CD8-positive, alpha-beta memory T cell (primary cell): ENCODE measurements around the gene SCLT1. TPM values are rescaled to one million over a fixed set of nuclear protein-coding genes. Genes with fewer than 3 reads are reported as not detected.
A peak's percentile ranks its signal among the peaks of the same experiment; 100 is the strongest.

Experiments used
- CTCF ChIA-PET: fragments of 350-600 bp; sonication (Branson Sonifier 250); formaldehyde crosslinking; loops from one replicate; lab custom pipeline; 2021; ENCODE audit warnings: antibody characterized with exemption; lab: Charles Lee
- POLR2A ChIA-PET: fragments of 350-600 bp; sonication (Branson Sonifier 250); formaldehyde crosslinking; loops from one replicate; lab custom pipeline; 2021; ENCODE audit warnings: antibody characterized with exemption; lab: Charles Lee
- DNase-seq, 5 donors: peaks; one replicate each; pipeline versions ENCODE4 v3.0.0 to v3.0.0-alpha.2; 2020 to 2022; ENCODE audit warnings: mixed read lengths in 1 of 5
- H3K27ac ChIP-seq: one replicate; pipeline ENCODE4 v1.7.0; 2013; ENCODE audit warnings: low read depth, mild to moderate bottlenecking, low read length, moderate library complexity
- H3K27me3 ChIP-seq: 2 replicates; pipeline ENCODE4 v1.7.0; 2013; ENCODE audit warnings: low read length, mild to moderate bottlenecking; ENCODE audit not compliant: insufficient read depth, poor library complexity, severe bottlenecking
- H3K36me3 ChIP-seq: 2 replicates; pipeline ENCODE4 v1.7.0; 2013; ENCODE audit warnings: mild to moderate bottlenecking, low read length, moderate library complexity; ENCODE audit not compliant: insufficient read depth
- H3K4me1 ChIP-seq: 2 replicates; pipeline ENCODE4 v1.7.0; 2013; ENCODE audit warnings: mild to moderate bottlenecking, low read length, moderate library complexity; ENCODE audit not compliant: insufficient read depth
- H3K4me3 ChIP-seq: 2 replicates; pipeline ENCODE4 v1.7.0; 2013; ENCODE audit warnings: mild to moderate bottlenecking, low read length
- H3K9me3 ChIP-seq: 2 replicates; pipeline ENCODE4 v1.7.0; 2013; ENCODE audit warnings: mild to moderate bottlenecking, low read length
- H3K27ac Mint-ChIP-seq, 8 donors: one replicate each; pipeline ENCODE4 v1.8.0; 2020 to 2021; ENCODE audit warnings: mixed read lengths in 8 of 8, mild to moderate bottlenecking in 6 of 8, inconsistent platforms in 3 of 8, moderate library complexity in 3 of 8
- H3K27me3 Mint-ChIP-seq, 2 donors: one replicate each; pipeline ENCODE4 v1.8.0; 2020 to 2021; ENCODE audit warnings: mixed read lengths in 2 of 2, mild to moderate bottlenecking in 1 of 2, moderate library complexity in 1 of 2
- H3K36me3 Mint-ChIP-seq, 3 donors: one replicate each; pipeline ENCODE4 v1.8.0; 2020 to 2021; ENCODE audit warnings: mixed read lengths in 3 of 3, inconsistent platforms in 1 of 3, mild to moderate bottlenecking in 1 of 3
- H3K4me1 Mint-ChIP-seq, 3 donors: one replicate each; pipeline ENCODE4 v1.8.0; 2020 to 2021; ENCODE audit warnings: mixed read lengths in 3 of 3, inconsistent platforms in 1 of 3, mild to moderate bottlenecking in 1 of 3
- H3K4me3 Mint-ChIP-seq, 7 donors: one replicate each; pipeline ENCODE4 v1.8.0; 2020 to 2021; ENCODE audit warnings: mixed read lengths in 7 of 7, mild to moderate bottlenecking in 6 of 7, moderate library complexity in 4 of 7, inconsistent platforms in 2 of 7
- H3K9me3 Mint-ChIP-seq, 5 donors: one replicate each; pipeline ENCODE4 v1.8.0; 2020 to 2022; ENCODE audit warnings: mixed read lengths in 5 of 5, mild to moderate bottlenecking in 3 of 5, moderate library complexity in 2 of 5, inconsistent platforms in 1 of 5
- polyA plus RNA-seq: library from polyadenylated mRNA; unstranded; fragments of 300-500 nt; fragmentation: Illumina TruSeq; gene quantifications from one replicate; pipeline ENCODE4 v1.2.3, GENCODE V29; 2021
- total RNA-seq, 2 experiments: library from RNA; stranded (reverse); gene quantifications; one replicate each; pipeline ENCODE4 v1.2.3, GENCODE V29; 2021

The SCLT1 gene
- total and polyA plus RNA-seq, 3 experiments from 2014 or later: 7.7 to 20.6 (median 18.2) TPM

GRCh38 chr4:129064717-129065116 is 28.6 kb downstream of the SCLT1 start:
- peaks cover 45 to 79% (median 70%) of the 10 kb centered on the region in 5 donors for H3K9me3 Mint-ChIP-seq
- H3K4me3 ChIP-seq: no peak overlapping the region
- no peaks in the 10 kb centered on the region for H3K4me1 ChIP-seq
- peaks cover 8% of the 10 kb centered on the region for H3K36me3 ChIP-seq
- H3K27me3 Mint-ChIP-seq: no peaks in the 10 kb centered on the region
- H3K9me3 ChIP-seq: peaks cover 37% of the 10 kb centered on the region
- H3K4me3 Mint-ChIP-seq: no peak overlapping the region
- no peaks in the 10 kb centered on the region for H3K4me1 Mint-ChIP-seq
- H3K27me3 ChIP-seq: no peaks in the 10 kb centered on the region
- ChIA-PET POLR2A (no interaction called here), CTCF (no interaction called here)
- no peak for DNase-seq
- H3K27ac ChIP-seq: no peak overlapping the region
- peaks cover 19 to 89% (median 50%) of the 10 kb centered on the region in 3 donors for H3K36me3 Mint-ChIP-seq
- no peak overlapping the region for H3K27ac Mint-ChIP-seq

DNA sequence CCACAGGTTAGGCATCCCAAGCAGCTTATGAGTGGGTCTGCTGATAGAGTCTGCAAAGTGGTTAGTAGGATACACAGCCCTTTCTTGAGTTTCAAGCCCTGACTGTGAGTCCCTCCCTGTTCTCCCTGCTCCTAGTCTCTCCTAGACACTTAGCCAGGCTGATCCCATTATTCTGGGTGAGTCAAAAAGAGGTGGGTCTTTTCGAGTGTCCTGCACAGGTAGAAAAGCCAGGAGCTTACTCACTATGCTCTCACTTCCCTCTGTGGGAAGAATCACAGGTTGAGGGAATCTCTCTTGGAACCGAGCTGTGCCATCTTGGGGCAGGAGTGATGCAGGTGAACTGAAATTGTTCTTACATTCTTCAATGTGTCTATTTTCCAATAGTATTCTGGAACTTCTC is 29.7 kb downstream of the SCLT1 start:
- peak overlapping the region in 1 of 8 donors; percentile 21 for H3K27ac Mint-ChIP-seq
- no peak overlapping the region for H3K4me3 ChIP-seq
- H3K27me3 ChIP-seq: no peaks in the 10 kb centered on the region
- H3K4me1 ChIP-seq: no peaks in the 10 kb centered on the region
- H3K9me3 ChIP-seq: peaks cover 45% of the 10 kb centered on the region
- peaks cover 21 to 88% (median 54%) of the 10 kb centered on the region in 3 donors for H3K36me3 Mint-ChIP-seq
- peaks cover 8% of the 10 kb centered on the region for H3K36me3 ChIP-seq
- no peaks in the 10 kb centered on the region for H3K4me1 Mint-ChIP-seq
- no peak overlapping the region for H3K27ac ChIP-seq
- no peaks in the 10 kb centered on the region for H3K27me3 Mint-ChIP-seq
- peaks cover 44 to 78% (median 72%) of the 10 kb centered on the region in 5 donors for H3K9me3 Mint-ChIP-seq
- CTCF ChIA-PET: no interaction called here
- no peak for DNase-seq
- no peak overlapping the region for H3K4me3 Mint-ChIP-seq
- POLR2A ChIA-PET: no interaction called here

DNA sequence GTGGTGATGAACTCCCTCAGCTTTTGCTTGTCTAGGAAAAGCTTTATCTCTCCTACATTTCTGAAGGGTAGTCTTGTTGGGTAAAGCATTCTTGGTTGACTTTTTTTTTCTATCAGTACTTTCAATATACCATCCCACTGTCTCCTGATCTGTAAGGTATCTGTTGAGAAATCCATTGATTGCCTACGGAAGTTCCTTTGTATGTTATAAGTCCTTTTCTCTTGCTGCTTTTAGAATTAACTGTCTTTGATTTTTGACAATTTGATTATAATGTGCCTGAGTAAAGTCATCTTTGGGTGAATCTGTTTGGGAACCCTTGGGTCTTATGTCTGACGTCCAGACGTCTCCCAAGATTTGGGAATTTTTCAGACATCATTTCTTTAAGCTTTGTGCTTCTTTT is 30.8 kb downstream of the SCLT1 start:
- peaks cover 8% of the 10 kb centered on the region for H3K36me3 ChIP-seq
- Mint-ChIP-seq H3K4me3 (no peak overlapping the region), H3K27me3 (no peaks in the 10 kb centered on the region), H3K36me3 (peaks cover 21 to 83% (median 52%) of the 10 kb centered on the region in 3 donors), H3K27ac (no peak overlapping the region), H3K4me1 (no peaks in the 10 kb centered on the region), H3K9me3 (peaks cover 44 to 79% (median 70%) of the 10 kb centered on the region in 5 donors)
- ChIA-PET CTCF (no interaction called here), POLR2A (no interaction called here)
- H3K27me3 ChIP-seq: no peaks in the 10 kb centered on the region
- no peak overlapping the region for H3K27ac ChIP-seq
- DNase-seq: no peak
- H3K4me3 ChIP-seq: no peak overlapping the region
- no peaks in the 10 kb centered on the region for H3K4me1 ChIP-seq
- H3K9me3 ChIP-seq: peaks cover 45% of the 10 kb centered on the region

DNA sequence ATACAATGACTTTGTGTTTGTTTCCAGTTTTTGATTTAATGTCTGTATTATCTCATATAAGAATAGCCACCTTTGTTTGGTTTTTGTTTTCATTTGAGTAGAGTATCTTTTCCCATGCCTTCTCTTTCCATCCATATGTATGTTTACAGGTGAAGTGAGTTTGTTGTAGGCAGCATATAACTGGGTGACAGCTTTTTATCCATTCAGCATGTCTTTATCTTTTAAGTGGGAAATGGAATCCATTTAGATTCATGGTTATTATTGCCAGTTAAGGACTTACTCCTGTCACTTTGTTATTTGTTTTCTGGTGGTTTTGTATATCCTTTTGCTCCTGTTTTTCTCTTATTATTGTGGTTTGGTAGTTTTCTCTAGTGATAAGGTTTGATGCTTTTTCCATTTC is 34.3 kb downstream of the SCLT1 start:
- POLR2A ChIA-PET: no interaction called here

GRCh38 chr4:129046055-129046959 is 47.0 kb downstream of the SCLT1 start:
- POLR2A ChIA-PET: no interaction called here
- no peaks in the 10 kb centered on the region for H3K27me3 Mint-ChIP-seq
- Histone ChIP-seq H3K27ac (no peak overlapping the region), H3K9me3 (no peaks in the 10 kb centered on the region), H3K36me3 (no peaks in the 10 kb centered on the region), H3K27me3 (no peaks in the 10 kb centered on the region), H3K4me3 (no peak overlapping the region), H3K4me1 (no peaks in the 10 kb centered on the region)
- H3K9me3 Mint-ChIP-seq: peaks cover 7 to 16% (median 14%) of the 10 kb centered on the region in 5 donors
- H3K27ac Mint-ChIP-seq: no peak overlapping the region
- CTCF ChIA-PET: interaction anchor here (1.0 kb wide), 1 partner anchor 8 kb away, joined by 3 read pairs; no protein-coding TSS in a partner anchor
- H3K36me3 Mint-ChIP-seq: peaks cover 0 to 17% (median 5%) of the 10 kb centered on the region in 3 donors
- H3K4me1 Mint-ChIP-seq: peaks cover 0 to 11% (median 0%) of the 10 kb centered on the region in 3 donors
- H3K4me3 Mint-ChIP-seq: no peak overlapping the region
- DNase-seq: no peak

More for the DNA sequence above, 34.3 kb downstream of the SCLT1 start:
- no peaks in the 10 kb centered on the region for H3K27me3 Mint-ChIP-seq
- H3K9me3 Mint-ChIP-seq: peaks cover 52 to 91% (median 82%) of the 10 kb centered on the region in 5 donors
- Histone ChIP-seq H3K4me1 (no peaks in the 10 kb centered on the region), H3K36me3 (peaks cover 8% of the 10 kb centered on the region), H3K4me3 (no peak overlapping the region), H3K27me3 (no peaks in the 10 kb centered on the region), H3K9me3 (peaks cover 61% of the 10 kb centered on the region), H3K27ac (no peak overlapping the region)
- H3K27ac Mint-ChIP-seq: no peak overlapping the region
- no peaks in the 10 kb centered on the region for H3K4me1 Mint-ChIP-seq
- no peak overlapping the region for H3K4me3 Mint-ChIP-seq
- DNase-seq: no peak
- H3K36me3 Mint-ChIP-seq: peaks cover 18 to 78% (median 42%) of the 10 kb centered on the region in 3 donors
- CTCF ChIA-PET: no interaction called here

- H3K4me1 Mint-ChIP-seq: peaks cover 0 to 11% (median 0%) of the 10 kb centered on the region in 3 donors
- H3K36me3 Mint-ChIP-seq: peaks cover 3 to 14% (median 12%) of the 10 kb centered on the region in 3 donors
- Histone ChIP-seq H3K9me3 (no peaks in the 10 kb centered on the region), H3K27ac (no peak overlapping the region), H3K36me3 (no peaks in the 10 kb centered on the region), H3K4me1 (no peaks in the 10 kb centered on the region), H3K27me3 (no peaks in the 10 kb centered on the region), H3K4me3 (no peak overlapping the region)
- POLR2A ChIA-PET: no interaction called here
- no peaks in the 10 kb centered on the region for H3K9me3 Mint-ChIP-seq
- H3K27ac Mint-ChIP-seq: no peak overlapping the region
- H3K4me3 Mint-ChIP-seq: no peak overlapping the region
- CTCF ChIA-PET: no interaction called here
- DNase-seq: no peak
- no peaks in the 10 kb centered on the region for H3K27me3 Mint-ChIP-seq
Measured at GRCh38 chr4:129043523-129043922, 49.8 kb downstream of the SCLT1 start.

DNA sequence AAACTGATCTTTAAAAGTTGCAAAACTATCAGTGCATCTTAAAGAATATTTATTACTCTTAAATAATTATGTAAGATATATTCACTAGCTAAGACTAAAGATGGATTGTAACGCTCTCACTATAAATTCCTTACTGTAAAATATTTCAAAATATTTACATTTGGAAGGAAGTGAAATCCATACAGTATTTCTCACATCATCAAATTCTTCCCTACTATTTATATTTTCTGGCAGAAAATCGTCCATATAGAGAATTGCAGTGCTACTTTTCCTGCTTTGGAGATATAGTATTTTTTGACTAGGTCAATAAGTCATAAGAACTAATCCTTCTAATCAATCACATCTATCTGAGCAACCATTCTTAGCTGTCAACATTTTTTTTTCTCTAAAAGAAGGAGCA is 52.9 kb downstream of the SCLT1 start:
- no peak for DNase-seq
- H3K27ac ChIP-seq: no peak overlapping the region
- Mint-ChIP-seq H3K27me3 (no peaks in the 10 kb centered on the region), H3K36me3 (peaks cover 6 to 28% (median 20%) of the 10 kb centered on the region in 3 donors), H3K9me3 (no peaks in the 10 kb centered on the region), H3K4me1 (no peaks in the 10 kb centered on the region), H3K4me3 (no peak overlapping the region), H3K27ac (no peak overlapping the region)
- no peaks in the 10 kb centered on the region for H3K4me1 ChIP-seq
- CTCF ChIA-PET: no interaction called here
- H3K4me3 ChIP-seq: no peak overlapping the region
- POLR2A ChIA-PET: no interaction called here
- H3K9me3 ChIP-seq: no peaks in the 10 kb centered on the region
- no peaks in the 10 kb centered on the region for H3K36me3 ChIP-seq
- no peaks in the 10 kb centered on the region for H3K27me3 ChIP-seq

- POLR2A ChIA-PET: no interaction called here
- Histone ChIP-seq H3K4me1 (no peaks in the 10 kb centered on the region), H3K27ac (no peak overlapping the region), H3K4me3 (no peak overlapping the region), H3K36me3 (no peaks in the 10 kb centered on the region), H3K9me3 (no peaks in the 10 kb centered on the region), H3K27me3 (no peaks in the 10 kb centered on the region)
- DNase-seq: no peak
- H3K27me3 Mint-ChIP-seq: peaks cover 0 to 1% of the 10 kb centered on the region in 2 donors
- H3K4me3 Mint-ChIP-seq: no peak overlapping the region
- H3K4me1 Mint-ChIP-seq: no peaks in the 10 kb centered on the region
- CTCF ChIA-PET: no interaction called here
- peak overlapping the region in 1 of 8 donors; percentile 58 for H3K27ac Mint-ChIP-seq
- H3K9me3 Mint-ChIP-seq: peaks cover 0 to 2% (median 0%) of the 10 kb centered on the region in 5 donors
- peaks cover 9 to 36% (median 29%) of the 10 kb centered on the region in 3 donors for H3K36me3 Mint-ChIP-seq
Measured at GRCh38 chr4:129037093-129037492, 56.2 kb downstream of the SCLT1 start.
